B cell (primary cell): ENCODE results near the gene MVD. TPM values are rescaled to one million over a fixed set of nuclear protein-coding genes. Genes with fewer than 3 reads are reported as not detected.

Experiments
- ATAC-seq: fragments of 200-7000 bp; cut with Tn5 transposase; one replicate; pipeline ENCODE4 v1.10.0; 2021; ENCODE audit warnings: low read depth, mild to moderate bottlenecking, moderate number of reproducible peaks, moderate library complexity
- CTCF ChIA-PET: fragments of 350-600 bp; sonication (Branson Sonifier 250); formaldehyde crosslinking; loops from one replicate; lab custom pipeline; 2021; ENCODE audit warnings: antibody characterized with exemption, inconsistent platforms; lab: Charles Lee
- POLR2A ChIA-PET: fragments of 350-600 bp; sonication (Branson Sonifier 250); formaldehyde crosslinking; loops from one replicate; lab custom pipeline; 2021; ENCODE audit warnings: antibody characterized with exemption; lab: Charles Lee
- DNase-seq: peaks from one replicate; pipeline ENCODE4 v3.0.0; 2013
- H2AFZ ChIP-seq: 2 replicates; pipeline ENCODE4 v1.6.1; 2012; ENCODE audit warnings: mild to moderate bottlenecking, low read depth, low read length; ENCODE audit not compliant: insufficient read depth, poor library complexity, severe bottlenecking
- H3K27ac ChIP-seq, 2 donors: 1 replicate in 1 of 2; 2 replicates in 1 of 2; pipeline ENCODE4 v1.5.1; 2012 to 2013; ENCODE audit warnings: low read length in 2 of 2, mild to moderate bottlenecking in 2 of 2, moderate library complexity in 1 of 2
- H3K27me3 ChIP-seq, 4 experiments: fragments of 200-600 bp in 1 of 4; sonication (generic) in 1 of 4; replicated peaks in 1 of 4; 1 replicate in 2 of 4; 2 replicates in 2 of 4; pipeline versions ENCODE4 v1.6.1 to v1.7.0; 2013 to 2016; ENCODE audit warnings: low read length in 3 of 4, mild to moderate bottlenecking in 2 of 4, mixed read lengths in 1 of 4, moderate library complexity in 1 of 4; ENCODE audit not compliant: insufficient read depth in 4 of 4, control insufficient read depth in 3 of 4; ENCODE audit errors: control extremely low read depth in 1 of 4
- H3K36me3 ChIP-seq, 2 experiments: replicated peaks in 1 of 2; 1 replicate in 1 of 2; 2 replicates in 1 of 2; pipeline versions ENCODE4 v1.6.1 to v1.7.1; 2013; ENCODE audit warnings: low read length in 1 of 2; ENCODE audit not compliant: insufficient read depth in 2 of 2, control insufficient read depth in 1 of 2; ENCODE audit errors: control extremely low read depth in 1 of 2, extremely low read depth in 1 of 2
- H3K4me1 ChIP-seq, 2 donors: fragments of 200-600 bp in 1 of 2; sonication (generic) in 1 of 2; 1 replicate in 1 of 2; 2 replicates in 1 of 2; pipeline versions ENCODE4 v1.5.1 to v1.6.1; 2013 to 2017; ENCODE audit warnings: low read length in 2 of 2; ENCODE audit not compliant: control insufficient read depth in 2 of 2, insufficient read depth in 2 of 2
- H3K4me2 ChIP-seq: replicated peaks from 2 replicates; pipeline ENCODE3; 2012; ENCODE audit warnings: mild to moderate bottlenecking, low read depth, low read length; ENCODE audit not compliant: poor library complexity, severe bottlenecking
- H3K4me3 ChIP-seq, 5 experiments: fragments of 200-600 bp in 1 of 5; sonication (generic) in 1 of 5; 1 replicate in 3 of 5; 2 replicates in 2 of 5; pipeline versions ENCODE4 v1.5.1 to v1.7.0; 2011 to 2016; ENCODE audit warnings: low read length in 4 of 5, mild to moderate bottlenecking in 4 of 5, low read depth in 2 of 5, control low read depth in 1 of 5, moderate library complexity in 1 of 5; ENCODE audit not compliant: insufficient read depth in 1 of 5; ENCODE audit errors: control extremely low read depth in 1 of 5, extremely low read depth in 1 of 5
- H3K79me2 ChIP-seq: fragments of 200-600 bp; sonication (generic); one replicate; pipeline ENCODE4 v1.6.0; 2016; ENCODE audit warnings: low read length; ENCODE audit not compliant: control insufficient read depth, insufficient read depth
- H3K9ac ChIP-seq: fragments of 200-600 bp; sonication (generic); 2 replicates; pipeline ENCODE4 v1.6.1; 2017; ENCODE audit warnings: mild to moderate bottlenecking, low read length, moderate library complexity
- H3K9me3 ChIP-seq, 3 donors: one replicate each; pipeline versions ENCODE4 v1.6.1 to v1.7.1; 2013; ENCODE audit warnings: low read length in 2 of 3; ENCODE audit not compliant: control insufficient read depth in 2 of 3, insufficient read depth in 1 of 3; ENCODE audit errors: control extremely low read depth in 1 of 3
- H4K20me1 ChIP-seq: 2 replicates; pipeline ENCODE4 v1.6.0; 2012; ENCODE audit warnings: mild to moderate bottlenecking, low read length; ENCODE audit not compliant: insufficient read depth, control insufficient read depth, poor library complexity, severe bottlenecking
- H3K27ac Mint-ChIP-seq: one replicate; pipeline ENCODE4 v1.8.0; 2021; ENCODE audit warnings: mixed read lengths
- H3K27me3 Mint-ChIP-seq: one replicate; pipeline ENCODE4 v1.8.0; 2021; ENCODE audit warnings: mixed read lengths
- H3K4me1 Mint-ChIP-seq: one replicate; pipeline ENCODE4 v1.8.0; 2021; ENCODE audit warnings: mixed read lengths
- H3K4me3 Mint-ChIP-seq: one replicate; pipeline ENCODE4 v1.8.0; 2021; ENCODE audit warnings: mixed read lengths
- H3K9me3 Mint-ChIP-seq: one replicate; pipeline ENCODE4 v1.8.0; 2022; ENCODE audit warnings: mixed read lengths; ENCODE audit not compliant: insufficient read depth
- EZH2 ChIP-seq: IDR thresholded peaks from 2 replicates; pipeline ENCODE4 v1.6.1; 2012; ENCODE audit warnings: borderline replicate concordance, low read depth, mild to moderate bottlenecking, moderate library complexity, low read length; ENCODE audit not compliant: insufficient read depth, poor library complexity, severe bottlenecking
- WGBS: methylation state at CpG from one replicate; pipeline ENCODE4 v1.1.5; 2013; ENCODE audit warnings: missing lambda C conversion rate; ENCODE audit not compliant: insufficient coverage; 5-methylcytosine and 5-hydroxymethylcytosine counted together
- intact Hi-C: fragments of 100-400 bp; cut with micrococcal nuclease; formaldehyde crosslinking; loops from one replicate; pipeline ENCODE4 v1.10.0; 2022
- polyA plus RNA-seq: library from polyadenylated mRNA; depleted of rRNA; stranded (reverse); fragments of >200 nt; gene quantifications from 2 replicates; pipeline ENCODE4 v1.2.3, GENCODE V29; 2012
- total RNA-seq, 2 donors: library from RNA; stranded (reverse); fragments of 120-200 nt in 1 of 2; gene quantifications; 1 replicate in 1 of 2; 2 replicates in 1 of 2; pipeline versions ENCODE4 v1.2.3 to v1.2.4, GENCODE V29; 2013 to 2022
- TF ChIP-seq, protein P1 (sequence below): fragments of 200-600 bp; IDR thresholded peaks from one replicate; pipeline ENCODE4 v1.8.0; 2022; ENCODE audit warnings: antibody characterized with exemption, mild to moderate bottlenecking

MVD gene
- total and polyA plus RNA-seq, 2 donors (not counting 1 experiment from before 2014, with no cell fraction given), result 40.9 to 95.4 TPM

DNA sequence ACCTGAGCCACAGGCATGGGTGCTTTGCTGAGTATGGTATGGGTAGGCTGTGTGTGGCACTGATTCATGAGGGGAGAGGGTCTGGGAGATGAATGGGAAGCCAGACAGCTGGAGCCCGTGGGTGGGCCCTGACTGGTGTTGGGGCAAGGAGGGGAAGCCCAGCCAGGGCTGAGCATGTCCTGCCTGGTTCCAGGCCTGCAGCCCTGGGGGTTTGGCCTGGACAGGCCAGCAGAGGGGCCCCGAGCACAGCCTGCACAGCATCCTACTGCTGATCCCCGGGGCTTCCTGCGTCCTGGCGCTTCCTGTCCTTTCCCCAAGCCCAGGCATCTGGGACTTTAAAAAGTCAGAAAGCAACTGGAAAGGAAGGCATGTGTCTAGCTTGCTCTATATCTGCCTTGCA is 4.6 kb upstream of the MVD start:
- TF ChIP-seq EZH2, result no peak
- TF ChIP-seq, protein P1, sequence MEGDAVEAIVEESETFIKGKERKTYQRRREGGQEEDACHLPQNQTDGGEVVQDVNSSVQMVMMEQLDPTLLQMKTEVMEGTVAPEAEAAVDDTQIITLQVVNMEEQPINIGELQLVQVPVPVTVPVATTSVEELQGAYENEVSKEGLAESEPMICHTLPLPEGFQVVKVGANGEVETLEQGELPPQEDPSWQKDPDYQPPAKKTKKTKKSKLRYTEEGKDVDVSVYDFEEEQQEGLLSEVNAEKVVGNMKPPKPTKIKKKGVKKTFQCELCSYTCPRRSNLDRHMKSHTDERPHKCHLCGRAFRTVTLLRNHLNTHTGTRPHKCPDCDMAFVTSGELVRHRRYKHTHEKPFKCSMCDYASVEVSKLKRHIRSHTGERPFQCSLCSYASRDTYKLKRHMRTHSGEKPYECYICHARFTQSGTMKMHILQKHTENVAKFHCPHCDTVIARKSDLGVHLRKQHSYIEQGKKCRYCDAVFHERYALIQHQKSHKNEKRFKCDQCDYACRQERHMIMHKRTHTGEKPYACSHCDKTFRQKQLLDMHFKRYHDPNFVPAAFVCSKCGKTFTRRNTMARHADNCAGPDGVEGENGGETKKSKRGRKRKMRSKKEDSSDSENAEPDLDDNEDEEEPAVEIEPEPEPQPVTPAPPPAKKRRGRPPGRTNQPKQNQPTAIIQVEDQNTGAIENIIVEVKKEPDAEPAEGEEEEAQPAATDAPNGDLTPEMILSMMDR, result no peak
- Histone ChIP-seq H3K4me2 (no peak overlapping the region), H3K4me1 (peaks cover 6 to 12% of the 10 kb centered on the region in 2 donors), H3K4me3 (no peak overlapping the region), H3K27ac (no peak overlapping the region), H4K20me1 (no peaks in the 10 kb centered on the region), H2AFZ (no peak overlapping the region), H3K9ac (no peak overlapping the region), H3K9me3 (no peaks in the 10 kb centered on the region), H3K36me3 (no peaks in the 10 kb centered on the region), H3K79me2 (peaks cover 17% of the 10 kb centered on the region), H3K27me3 (no peaks in the 10 kb centered on the region)
- peaks cover 15% of the 10 kb centered on the region for H3K4me1 Mint-ChIP-seq
- H3K27me3 Mint-ChIP-seq, result no peaks in the 10 kb centered on the region
- CTCF ChIA-PET, result no interaction called here
- POLR2A ChIA-PET, result no interaction called here
- 96% methylated on average over 5 of the region's 5 CpGs for WGBS
- no peak for DNase-seq
- intact Hi-C loops, result no loop called here
- ATAC-seq, result no peak
- H3K9me3 Mint-ChIP-seq, result no peaks in the 10 kb centered on the region
- no peak overlapping the region for H3K27ac Mint-ChIP-seq
- no peak overlapping the region for H3K4me3 Mint-ChIP-seq

DNA sequence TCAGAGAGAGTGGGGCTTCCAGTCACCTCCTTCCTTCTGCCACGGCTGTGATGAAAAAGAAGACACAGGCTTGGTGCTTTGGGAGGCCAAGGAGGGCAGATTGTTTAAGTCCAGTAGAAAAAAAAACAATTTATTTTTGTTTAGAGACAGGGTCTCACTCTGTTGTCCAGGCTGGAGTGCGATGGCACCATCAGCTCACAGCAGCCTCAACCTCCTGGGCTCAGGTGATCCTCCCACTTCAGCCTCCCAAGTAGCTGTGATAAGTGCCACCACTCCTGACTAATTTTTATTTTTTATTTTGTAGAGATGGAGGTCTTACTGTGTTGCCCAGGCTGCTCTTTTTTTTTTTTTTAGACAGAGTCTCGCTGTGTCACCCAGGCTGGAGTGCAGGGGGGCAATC is 2.7 kb upstream of the MVD start:
- no peaks in the 10 kb centered on the region for H3K9me3 ChIP-seq
- no peak overlapping the region for H3K9ac ChIP-seq
- no peaks in the 10 kb centered on the region for H3K27me3 Mint-ChIP-seq
- H3K9me3 Mint-ChIP-seq, result no peaks in the 10 kb centered on the region
- intact Hi-C loops, result no loop called here
- H3K27ac Mint-ChIP-seq, result peak overlapping the region; percentile 61
- H3K4me1 Mint-ChIP-seq, result peaks cover 28% of the 10 kb centered on the region
- no peaks in the 10 kb centered on the region for H4K20me1 ChIP-seq
- ATAC-seq, result no peak
- H2AFZ ChIP-seq, result no peak overlapping the region
- no CpG with 5 or more reads among the region's 3 CpGs for WGBS
- H3K36me3 ChIP-seq, result no peaks in the 10 kb centered on the region
- ChIA-PET CTCF (interaction anchor here (1.2 to 3.0 kb wide), 5 partner anchors 9 to 72 kb away, joined by 3 to 13 read pairs (median 4); no protein-coding TSS in a partner anchor), POLR2A (interaction anchor here (0.6 kb wide), 1 partner anchor 134 kb away, joined by 3 read pairs; no protein-coding TSS in a partner anchor)
- no peak overlapping the region for H3K4me3 Mint-ChIP-seq
- H3K27me3 ChIP-seq, result no peaks in the 10 kb centered on the region
- H3K4me3 ChIP-seq, result no peak overlapping the region
- no peak overlapping the region for H3K4me2 ChIP-seq
- no peak for TF ChIP-seq EZH2
- TF ChIP-seq, protein P1, result no peak
- no peak overlapping the region for H3K27ac ChIP-seq
- peaks cover 18 to 29% of the 10 kb centered on the region in 2 donors for H3K4me1 ChIP-seq
- no peak for DNase-seq
- H3K79me2 ChIP-seq, result peaks cover 24% of the 10 kb centered on the region
